ENCODE results near the gene RPP40. TPM values are rescaled to one million over a fixed set of nuclear protein-coding genes. Genes with fewer than 3 reads are reported as not detected.

The RPP40 gene
- total and polyA plus RNA-seq, 9 of the 15 experiments (the other 6 are each of a cell fraction or from before 2014, with no cell fraction given): 22.6 to 114 (median 39.0) TPM

DNA sequence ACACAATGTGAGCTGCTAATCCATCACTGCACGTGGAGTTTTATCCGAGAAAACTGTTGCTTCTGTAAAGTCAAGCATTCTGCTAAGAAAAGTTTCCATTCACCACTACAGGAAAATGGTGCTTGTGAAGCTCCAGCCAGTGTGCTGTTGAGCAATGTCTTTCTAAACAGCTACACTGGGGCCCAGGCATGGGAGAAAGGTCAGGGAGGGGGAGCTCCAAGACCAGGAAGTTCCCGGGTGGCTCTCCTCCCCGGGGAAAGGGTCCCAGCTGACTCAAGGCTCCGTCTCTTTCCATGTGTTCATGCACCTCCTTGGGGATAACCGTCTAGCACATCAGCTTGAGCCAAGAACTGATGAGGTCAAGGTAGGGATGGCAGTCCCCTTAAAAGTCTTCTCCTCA, 20.5 kb downstream of the RPP40 start:
- ATAC-seq (no peak), FAIRE-seq (no peak), DNase-seq (ENCODE audit: extremely low read depth in 1 of 4, low spot score in 3 of 4) (no peak)
- H3K27me3 ChIP-seq (ENCODE audit: control insufficient read depth in 2 of 2, insufficient read depth in 2 of 2, low read length in 2 of 2): no peaks in the 10 kb centered on the region
- peaks cover 13 to 39% of the 10 kb centered on the region in 2 experiments; a peak in 4 of 5 replicates for H3K4me1 ChIP-seq (replicated peaks in 1 of 2; ENCODE audit: control insufficient read depth in 2 of 2, insufficient read depth in 2 of 2, low read length in 2 of 2)
- in situ Hi-C loops (cut with MboI): no loop called here
- WGBS (ENCODE audit: insufficient coverage, low coverage, missing lambda C conversion rate): 65% methylated on average over 6 of the region's 6 CpGs
- H3K27ac ChIP-seq (ENCODE audit: extremely low read depth, low read depth, low read length): no peak overlapping the region; the same call in 2 of the 3 replicates
- H3K36me3 ChIP-seq (ENCODE audit: control insufficient read depth, insufficient read depth, low read length): no peaks in the 10 kb centered on the region; the same call in 2 of the 3 replicates
- H3K9me3 ChIP-seq (replicated peaks; ENCODE audit: control insufficient read depth, insufficient read depth, low read depth, low read length): peaks cover 11% of the 10 kb centered on the region
- ChIA-PET CTCF (ENCODE audit: low intra/inter-chr PET ratio) (no interaction called here), POLR2A (interaction anchor here (1.4 kb wide), 1 partner anchor 36 kb away, joined by 5 read pairs; no protein-coding TSS in a partner anchor)
- intact Hi-C loops (cut with micrococcal nuclease): no loop called here
- H3K4me3 ChIP-seq: no peak overlapping the region
- H2AFZ ChIP-seq (ENCODE audit: low read depth, low read length): 0 out of 2 replicates have a peak overlapping the region, but pooled peaks have one; percentile 27
- TF ChIP-seq CEBPB (tag; IDR thresholded peaks at IDR 0.05) (peak; percentile 22; the same call in 1 of the 2 replicates), MECOM (CRISPR knock-in tag; IDR thresholded peaks at IDR 0.05) (no peak), L3MBTL2 (IDR thresholded peaks at IDR 0.05) (no peak)
- no peak overlapping the region for H3K9ac ChIP-seq (ENCODE audit: insufficient read depth in 1 of 2, low read depth in 2 of 2, low read length in 2 of 2)
- BruUV-seq (replicated peaks): no TSS peak
- H3K9me1 ChIP-seq (ENCODE audit: control insufficient read depth, insufficient read depth, low read length): no peaks in the 10 kb centered on the region
- H3K4me2 ChIP-seq (ENCODE audit: insufficient read depth, low read length): no peak overlapping the region
- H4K20me1 ChIP-seq (replicated peaks; ENCODE audit: control insufficient read depth, insufficient read depth, low read length): no peaks in the 10 kb centered on the region
- H3K79me2 ChIP-seq (ENCODE audit: control insufficient read depth, insufficient read depth, low read length): no peaks in the 10 kb centered on the region

DNA sequence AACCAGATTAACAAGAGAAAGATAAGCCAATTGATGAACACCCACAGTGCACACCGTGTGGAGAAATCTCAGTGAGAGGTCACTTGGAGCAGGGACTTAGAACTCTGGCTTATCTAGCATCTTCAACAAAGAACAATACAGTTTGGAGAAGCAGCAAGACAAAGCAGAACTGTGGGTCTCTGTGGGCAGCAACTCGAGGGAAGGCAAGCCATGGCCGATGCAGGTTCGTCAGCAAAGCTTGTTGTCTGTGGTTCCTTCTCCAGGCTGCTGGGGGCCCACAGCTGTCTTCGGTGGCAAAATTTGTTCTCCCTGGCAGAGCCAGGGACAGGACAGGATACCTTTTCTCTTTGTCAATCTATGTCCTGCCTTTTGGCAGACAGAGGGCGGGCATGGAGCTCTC, 22.1 kb downstream of the RPP40 start:
- intact Hi-C loops (cut with micrococcal nuclease): no loop called here
- no peaks in the 10 kb centered on the region; the same call in 2 of the 3 replicates for H3K36me3 ChIP-seq (ENCODE audit: control insufficient read depth, insufficient read depth, low read length)
- H3K9me1 ChIP-seq (ENCODE audit: control insufficient read depth, insufficient read depth, low read length): no peaks in the 10 kb centered on the region
- H3K27ac ChIP-seq (ENCODE audit: extremely low read depth, low read depth, low read length): no peak overlapping the region
- H3K9me3 ChIP-seq (replicated peaks; ENCODE audit: control insufficient read depth, insufficient read depth, low read depth, low read length): peaks cover 11% of the 10 kb centered on the region
- no peak for TF ChIP-seq ZKSCAN8 (CRISPR knock-in tag; IDR thresholded peaks at IDR 0.05)
- TF ChIP-seq SAP30 (IDR thresholded peaks at IDR 0.05; ENCODE audit: borderline replicate concordance, insufficient read depth, low read depth, low read length, poor library complexity, severe bottlenecking): no peak
- TF ChIP-seq, protein P1, sequence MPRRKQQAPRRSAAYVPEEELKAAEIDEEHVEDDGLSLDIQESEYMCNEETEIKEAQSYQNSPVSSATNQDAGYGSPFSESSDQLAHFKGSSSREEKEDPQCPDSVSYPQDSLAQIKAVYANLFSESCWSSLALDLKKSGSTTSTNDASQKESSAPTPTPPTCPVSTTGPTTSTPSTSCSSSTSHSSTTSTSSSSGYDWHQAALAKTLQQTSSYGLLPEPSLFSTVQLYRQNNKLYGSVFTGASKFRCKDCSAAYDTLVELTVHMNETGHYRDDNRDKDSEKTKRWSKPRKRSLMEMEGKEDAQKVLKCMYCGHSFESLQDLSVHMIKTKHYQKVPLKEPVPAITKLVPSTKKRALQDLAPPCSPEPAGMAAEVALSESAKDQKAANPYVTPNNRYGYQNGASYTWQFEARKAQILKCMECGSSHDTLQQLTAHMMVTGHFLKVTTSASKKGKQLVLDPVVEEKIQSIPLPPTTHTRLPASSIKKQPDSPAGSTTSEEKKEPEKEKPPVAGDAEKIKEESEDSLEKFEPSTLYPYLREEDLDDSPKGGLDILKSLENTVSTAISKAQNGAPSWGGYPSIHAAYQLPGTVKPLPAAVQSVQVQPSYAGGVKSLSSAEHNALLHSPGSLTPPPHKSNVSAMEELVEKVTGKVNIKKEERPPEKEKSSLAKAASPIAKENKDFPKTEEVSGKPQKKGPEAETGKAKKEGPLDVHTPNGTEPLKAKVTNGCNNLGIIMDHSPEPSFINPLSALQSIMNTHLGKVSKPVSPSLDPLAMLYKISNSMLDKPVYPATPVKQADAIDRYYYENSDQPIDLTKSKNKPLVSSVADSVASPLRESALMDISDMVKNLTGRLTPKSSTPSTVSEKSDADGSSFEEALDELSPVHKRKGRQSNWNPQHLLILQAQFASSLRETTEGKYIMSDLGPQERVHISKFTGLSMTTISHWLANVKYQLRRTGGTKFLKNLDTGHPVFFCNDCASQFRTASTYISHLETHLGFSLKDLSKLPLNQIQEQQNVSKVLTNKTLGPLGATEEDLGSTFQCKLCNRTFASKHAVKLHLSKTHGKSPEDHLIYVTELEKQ (CRISPR knock-in tag; IDR thresholded peaks at IDR 0.05): no peak
- no peak for TF ChIP-seq GTF2F1 (IDR thresholded peaks at IDR 0.05; ENCODE audit: low read depth, low read length)
- no peak for TF ChIP-seq CXXC5 (CRISPR knock-in tag; IDR thresholded peaks at IDR 0.05)
- TF ChIP-seq, protein P2, sequence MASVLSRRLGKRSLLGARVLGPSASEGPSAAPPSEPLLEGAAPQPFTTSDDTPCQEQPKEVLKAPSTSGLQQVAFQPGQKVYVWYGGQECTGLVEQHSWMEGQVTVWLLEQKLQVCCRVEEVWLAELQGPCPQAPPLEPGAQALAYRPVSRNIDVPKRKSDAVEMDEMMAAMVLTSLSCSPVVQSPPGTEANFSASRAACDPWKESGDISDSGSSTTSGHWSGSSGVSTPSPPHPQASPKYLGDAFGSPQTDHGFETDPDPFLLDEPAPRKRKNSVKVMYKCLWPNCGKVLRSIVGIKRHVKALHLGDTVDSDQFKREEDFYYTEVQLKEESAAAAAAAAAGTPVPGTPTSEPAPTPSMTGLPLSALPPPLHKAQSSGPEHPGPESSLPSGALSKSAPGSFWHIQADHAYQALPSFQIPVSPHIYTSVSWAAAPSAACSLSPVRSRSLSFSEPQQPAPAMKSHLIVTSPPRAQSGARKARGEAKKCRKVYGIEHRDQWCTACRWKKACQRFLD (CRISPR knock-in tag; IDR thresholded peaks at IDR 0.05): no peak
- no peak for TF ChIP-seq TRIM28 (IDR thresholded peaks at IDR 0.05)
- H3K4me1 ChIP-seq (replicated peaks in 1 of 2; ENCODE audit: control insufficient read depth in 2 of 2, insufficient read depth in 2 of 2, low read length in 2 of 2): peaks cover 5 to 30% of the 10 kb centered on the region in 2 experiments; a peak in 4 of 5 replicates
- in situ Hi-C loops (cut with MboI): no loop called here
- H2AFZ ChIP-seq (ENCODE audit: low read depth, low read length): 0 out of 2 replicates have a peak overlapping the region, but pooled peaks have one; percentile 6
- no TSS peak for BruUV-seq (replicated peaks)
- ATAC-seq (no peak), DNase-seq (ENCODE audit: extremely low read depth in 1 of 4, low spot score in 3 of 4) (no peak), FAIRE-seq (no peak)
- no peaks in the 10 kb centered on the region for H4K20me1 ChIP-seq (replicated peaks; ENCODE audit: control insufficient read depth, insufficient read depth, low read length)
- H3K79me2 ChIP-seq (ENCODE audit: control insufficient read depth, insufficient read depth, low read length): no peaks in the 10 kb centered on the region
- H3K27me3 ChIP-seq (ENCODE audit: control insufficient read depth in 2 of 2, insufficient read depth in 2 of 2, low read length in 2 of 2): no peaks in the 10 kb centered on the region
- CTCF ChIA-PET (ENCODE audit: low intra/inter-chr PET ratio): no interaction called here
- H3K4me3 ChIP-seq: no peak overlapping the region
- POLR2A ChIA-PET: no interaction called here
- WGBS (ENCODE audit: insufficient coverage, low coverage, missing lambda C conversion rate): 38% methylated on average over 6 of the region's 6 CpGs
- H3K9ac ChIP-seq (ENCODE audit: insufficient read depth in 1 of 2, low read depth in 2 of 2, low read length in 2 of 2): no peak overlapping the region
- no peak overlapping the region for H3K4me2 ChIP-seq (ENCODE audit: insufficient read depth, low read length)

Data from K562 (cell line).